MM.1S (cell line): ENCODE data around the gene RALGAPA2.

Experiments used
- DNase-seq: peaks from one replicate; pipeline ENCODE4 v3.0.0-alpha.2; 2015
- H2AFZ ChIP-seq: fragments of 300-600 bp; sonication (generic); 2 replicates; pipeline ENCODE4 v1.6.0; 2016; ENCODE audit warnings: antibody characterized with exemption, low read length
- H3F3A ChIP-seq: fragments of 300-600 bp; sonication (generic); 2 replicates; pipeline ENCODE4 v1.6.1; 2016; ENCODE audit warnings: mild to moderate bottlenecking, antibody characterized with exemption, low read length, moderate library complexity, mixed read lengths; ENCODE audit not compliant: insufficient read depth
- H3K27ac ChIP-seq: fragments of 300-600 bp; sonication (generic); 2 replicates; pipeline ENCODE4 v1.5.1; 2016; ENCODE audit warnings: mild to moderate bottlenecking, low read length
- H3K27me3 ChIP-seq: fragments of 300-600 bp; sonication (generic); replicated peaks from 2 replicates; pipeline ENCODE4 v1.6.0; 2016; ENCODE audit warnings: low read length; ENCODE audit not compliant: insufficient read depth
- H3K36me3 ChIP-seq: fragments of 300-600 bp; sonication (generic); replicated peaks from 2 replicates; pipeline ENCODE4 v1.6.1; 2016; ENCODE audit warnings: mild to moderate bottlenecking, low read length, mixed read lengths; ENCODE audit not compliant: insufficient read depth
- H3K4me1 ChIP-seq: fragments of 300-600 bp; sonication (generic); 2 replicates; pipeline ENCODE4 v1.6.1; 2016; ENCODE audit warnings: low read length, mixed read lengths
- H3K4me2 ChIP-seq: fragments of 300-600 bp; sonication (generic); 2 replicates; pipeline ENCODE4 v1.6.0; 2016; ENCODE audit warnings: low read depth, low read length
- H3K4me3 ChIP-seq: fragments of 300-600 bp; sonication (generic); 2 replicates; pipeline ENCODE4 v1.5.1; 2016; ENCODE audit warnings: low read length, mixed read lengths
- H3K79me2 ChIP-seq: fragments of 300-600 bp; sonication (generic); 2 replicates; pipeline ENCODE4 v1.6.1; 2016; ENCODE audit warnings: mixed run types, low read length, mixed read lengths
- H3K9ac ChIP-seq: fragments of 300-600 bp; sonication (generic); 2 replicates; pipeline ENCODE4 v1.6.1; 2016; ENCODE audit warnings: low read length, mixed read lengths
- H3K9me2 ChIP-seq: fragments of 300-600 bp; sonication (generic); replicated peaks from 2 replicates; pipeline ENCODE4 v1.6.1; 2016; ENCODE audit warnings: mild to moderate bottlenecking, low read length, mixed read lengths; ENCODE audit not compliant: insufficient read depth
- H3K9me3 ChIP-seq: fragments of 300-600 bp; sonication (generic); replicated peaks from 2 replicates; pipeline ENCODE4 v1.6.1; 2016; ENCODE audit warnings: mild to moderate bottlenecking, low read length, mixed read lengths; ENCODE audit not compliant: insufficient read depth
- H4K20me1 ChIP-seq: fragments of 300-600 bp; sonication (generic); 2 replicates; pipeline ENCODE4 v1.6.1; 2016; ENCODE audit warnings: mild to moderate bottlenecking, low read length, moderate library complexity, mixed read lengths; ENCODE audit not compliant: insufficient read depth
- CTCF ChIP-seq: fragments of 300-600 bp; sonication (generic); IDR thresholded peaks from 2 replicates; pipeline ENCODE4 v1.5.1; 2016; ENCODE audit warnings: antibody characterized with exemption, low read length, mixed read lengths
- EZH2 ChIP-seq: fragments of 300-600 bp; sonication (generic); optimal IDR thresholded peaks from 2 replicates; pipeline ENCODE3; 2017; ENCODE audit warnings: low read depth, mild to moderate bottlenecking, antibody characterized with exemption, low read length, mixed read lengths
- EZH2phosphoT487 ChIP-seq: fragments of 300-600 bp; sonication (generic); IDR thresholded peaks from 2 replicates; pipeline ENCODE4 v1.6.1; 2018; ENCODE audit warnings: antibody characterized with exemption, low read length

RALGAPA2 gene

GRCh38 chr20:20462185-20462584, 250.3 kb downstream of the RALGAPA2 start:
- Histone ChIP-seq H3K27me3 (no peaks in the 10 kb centered on the region), H4K20me1 (no peaks in the 10 kb centered on the region), H3K79me2 (no peaks in the 10 kb centered on the region), H3K27ac (no peak overlapping the region), H3K4me1 (peaks cover 3% of the 10 kb centered on the region; the same call in 1 of the 2 replicates), H3K36me3 (no peaks in the 10 kb centered on the region), H3F3A (0 out of 2 replicates have a peak, but pooled peaks cover 8% of the 10 kb centered on the region), H3K9me2 (no peaks in the 10 kb centered on the region), H2AFZ (no peak overlapping the region), H3K4me2 (no peak overlapping the region), H3K9me3 (no peaks in the 10 kb centered on the region), H3K4me3 (no peak overlapping the region), H3K9ac (no peak overlapping the region)
- TF ChIP-seq CTCF, result no peak
- TF ChIP-seq EZH2, result no peak
- no peak for TF ChIP-seq EZH2phosphoT487
- no peak for DNase-seq

- no peaks in the 10 kb centered on the region for H3K27me3 ChIP-seq
- DNase-seq, result no peak
- H3K9ac ChIP-seq, result no peak overlapping the region
- no peaks in the 10 kb centered on the region for H3K36me3 ChIP-seq
- no peak overlapping the region for H2AFZ ChIP-seq
- TF ChIP-seq EZH2, result no peak
- TF ChIP-seq CTCF, result no peak
- TF ChIP-seq EZH2phosphoT487, result no peak
- H3K4me2 ChIP-seq, result no peak overlapping the region
- H3K9me2 ChIP-seq, result no peaks in the 10 kb centered on the region
- no peaks in the 10 kb centered on the region for H3K79me2 ChIP-seq
- H3K4me3 ChIP-seq, result no peak overlapping the region
- H3F3A ChIP-seq, result 0 out of 2 replicates have a peak, but pooled peaks cover 5% of the 10 kb centered on the region
- no peaks in the 10 kb centered on the region for H4K20me1 ChIP-seq
- no peak overlapping the region for H3K27ac ChIP-seq
- H3K9me3 ChIP-seq, result no peaks in the 10 kb centered on the region
- peaks cover 3% of the 10 kb centered on the region; the same call in 1 of the 2 replicates for H3K4me1 ChIP-seq
Observed at GRCh38 chr20:20461551-20461950, 250.9 kb downstream of the RALGAPA2 start.

GRCh38 chr20:20459726-20460125, 252.7 kb downstream of the RALGAPA2 start:
- Histone ChIP-seq H3K4me2 (no peak overlapping the region), H3K79me2 (no peaks in the 10 kb centered on the region), H3K4me1 (no peaks in the 10 kb centered on the region), H3K27me3 (no peaks in the 10 kb centered on the region), H3K4me3 (no peak overlapping the region), H3K9me2 (no peaks in the 10 kb centered on the region), H3K27ac (no peak overlapping the region), H4K20me1 (no peaks in the 10 kb centered on the region), H3K36me3 (no peaks in the 10 kb centered on the region), H3K9ac (no peak overlapping the region), H2AFZ (no peak overlapping the region), H3K9me3 (no peaks in the 10 kb centered on the region), H3F3A (no peaks in the 10 kb centered on the region)
- DNase-seq, result no peak
- TF ChIP-seq EZH2, result no peak
- no peak for TF ChIP-seq CTCF
- TF ChIP-seq EZH2phosphoT487, result no peak
